SK-N-SH (cell line): Measurements from ENCODE around the gene LINGO3. TPM values are rescaled to one million over a fixed set of nuclear protein-coding genes. Genes with fewer than 3 reads are reported as not detected.

ENCODE experiments used
- CTCF ChIA-PET: fragments of 300-600, 350-600 bp; formaldehyde crosslinking; extraction: SDS; loops from one replicate; lab custom pipeline; 2021; lab: Yijun Ruan, JAX
- POLR2A ChIA-PET: fragments of 350-600 bp; sonication (Branson Sonifier 250); formaldehyde crosslinking; extraction: SDS; loops from one replicate; lab custom pipeline; 2020; ENCODE audit warnings: antibody characterized with exemption, inconsistent platforms; lab: Yijun Ruan, JAX
- DNase-seq: peaks from one replicate; pipeline ENCODE4 v3.0.0; 2012
- H2AFZ ChIP-seq: fragments of 200-600 bp; sonication (generic); 2 replicates; pipeline ENCODE4 v1.8.1; 2016; ENCODE audit warnings: antibody characterized with exemption, mild to moderate bottlenecking, low read depth
- H3F3A ChIP-seq: fragments of 200-600 bp; sonication (generic); replicated peaks from 2 replicates; pipeline ENCODE3; 2016; ENCODE audit warnings: antibody characterized with exemption, mild to moderate bottlenecking; ENCODE audit not compliant: insufficient read depth
- H3K27ac ChIP-seq, 2 experiments: fragments of 200-500 bp in 1 of 2; fragments of 200-600 bp in 1 of 2; sonication (Bioruptor generic) in 1 of 2; sonication (generic), shearing (Covaris generic) in 1 of 2; 2 replicates each; pipeline versions ENCODE4 v1.5.1 to v1.6.1; 2014 to 2016; ENCODE audit warnings: low read depth in 2 of 2, inconsistent platforms in 1 of 2, low read length in 1 of 2, mild to moderate bottlenecking in 1 of 2, mixed read lengths in 1 of 2
- H3K27me3 ChIP-seq: fragments of 200-600 bp; sonication (generic), shearing (Covaris generic); 2 replicates; pipeline ENCODE4 v1.6.1; 2016; ENCODE audit warnings: mixed run types; ENCODE audit not compliant: insufficient read depth
- H3K36me3 ChIP-seq, 2 experiments: fragments of 200-500 bp in 1 of 2; fragments of 200-600 bp in 1 of 2; sonication (Bioruptor generic) in 1 of 2; sonication (generic) in 1 of 2; replicated peaks in 1 of 2; 2 replicates each; pipeline versions ENCODE3 to v1.5.1; 2014 to 2016; ENCODE audit warnings: low read length in 1 of 2, mild to moderate bottlenecking in 1 of 2; ENCODE audit not compliant: insufficient read depth in 2 of 2, control insufficient read depth in 1 of 2
- H3K4me1 ChIP-seq, 2 experiments: fragments of 200-500 bp in 1 of 2; fragments of 200-600 bp in 1 of 2; sonication (Bioruptor generic) in 1 of 2; sonication (generic), shearing (Covaris generic) in 1 of 2; 2 replicates each; pipeline versions ENCODE4 v1.5.1 to v1.6.1; 2014 to 2016; ENCODE audit warnings: low read depth in 1 of 2, low read length in 1 of 2, mixed run types in 1 of 2; ENCODE audit not compliant: insufficient read depth in 2 of 2, control insufficient read depth in 1 of 2
- H3K4me2 ChIP-seq: fragments of 200-600 bp; sonication (generic), shearing (Covaris generic); 2 replicates; pipeline ENCODE4 v1.6.1; 2017; ENCODE audit warnings: mixed run types
- H3K4me3 ChIP-seq, 2 experiments: fragments of 200-500 bp in 1 of 2; fragments of 200-600 bp in 1 of 2; sonication (Bioruptor generic) in 1 of 2; sonication (generic), shearing (Covaris generic) in 1 of 2; 2 replicates each; pipeline versions ENCODE4 v1.5.1 to v1.8.1; 2014 to 2016; ENCODE audit warnings: low read depth in 2 of 2, inconsistent platforms in 1 of 2, low read length in 1 of 2, mild to moderate bottlenecking in 1 of 2, mixed read lengths in 1 of 2, moderate library complexity in 1 of 2
- H3K79me2 ChIP-seq: fragments of 200-600 bp; sonication (generic); 2 replicates; pipeline ENCODE4 v1.8.1; 2017; ENCODE audit warnings: mild to moderate bottlenecking; ENCODE audit not compliant: insufficient read depth
- H3K9ac ChIP-seq: fragments of 200-600 bp; sonication (generic); 2 replicates; pipeline ENCODE4 v1.6.1; 2017; ENCODE audit warnings: mixed run types
- H3K9me2 ChIP-seq: fragments of 200-600 bp; sonication (generic); 2 replicates; pipeline ENCODE4 v1.6.1; 2017; ENCODE audit warnings: mixed run types
- H3K9me3 ChIP-seq: fragments of 200-600 bp; sonication (generic); 2 replicates; pipeline ENCODE4 v1.6.1; 2017; ENCODE audit warnings: mixed run types, mild to moderate bottlenecking, moderate library complexity
- H4K20me1 ChIP-seq: fragments of 200-600 bp; sonication (generic); 2 replicates; pipeline ENCODE4 v1.6.1; 2017; ENCODE audit warnings: mild to moderate bottlenecking, mixed run types; ENCODE audit not compliant: insufficient read depth
- CHD2 ChIP-seq: fragments of 150-350 bp; IDR thresholded peaks from 2 replicates; pipeline ENCODE4 v1.6.1; 2018; ENCODE audit warnings: low read length; ENCODE audit not compliant: partially characterized antibody
- FOXM1 ChIP-seq: IDR thresholded peaks from 2 replicates; pipeline ENCODE4 v1.4.0; 2012; ENCODE audit warnings: low read depth, mild to moderate bottlenecking
- GABPA ChIP-seq: IDR thresholded peaks from 2 replicates; pipeline ENCODE4 v1.4.0; 2012; ENCODE audit warnings: low read depth, mild to moderate bottlenecking
- MEF2A ChIP-seq: IDR thresholded peaks from 2 replicates; pipeline ENCODE4 v1.4.0; 2012; ENCODE audit warnings: low read depth, borderline replicate concordance
- MXI1 ChIP-seq: IDR thresholded peaks from 2 replicates; pipeline ENCODE4 v1.6.1; 2012; ENCODE audit warnings: mild to moderate bottlenecking, low read depth, low read length, improper control_type of control experiment
- NFIC ChIP-seq: IDR thresholded peaks from 2 replicates; pipeline ENCODE4 v1.4.0; 2012; ENCODE audit warnings: borderline replicate concordance
- NRF1 ChIP-seq: IDR thresholded peaks from 2 replicates; pipeline ENCODE4 v1.6.1; 2012; ENCODE audit warnings: low read depth, mild to moderate bottlenecking, low read length
- POLR2AphosphoS5 ChIP-seq: IDR thresholded peaks from 2 replicates; pipeline ENCODE4 v1.6.1; 2012; ENCODE audit warnings: low read depth, low read length
- RFX5 ChIP-seq: IDR thresholded peaks from 2 replicates; pipeline ENCODE4 v1.6.1; 2012; ENCODE audit warnings: mild to moderate bottlenecking, improper control_type of control experiment, low read length
- RXRA ChIP-seq: IDR thresholded peaks from 2 replicates; pipeline ENCODE4 v1.4.0; 2012; ENCODE audit warnings: low read depth, mild to moderate bottlenecking, borderline replicate concordance
- SIN3A ChIP-seq: IDR thresholded peaks from 2 replicates; pipeline ENCODE4 v1.6.1; 2012; ENCODE audit warnings: low read depth, mild to moderate bottlenecking, low read length, moderate library complexity, borderline replicate concordance
- SMC3 ChIP-seq: IDR thresholded peaks from 2 replicates; pipeline ENCODE4 v1.6.1; 2012; ENCODE audit warnings: low read depth, low read length, improper control_type of control experiment
- TAF1 ChIP-seq: IDR thresholded peaks from 2 replicates; pipeline ENCODE4 v1.6.1; 2012; ENCODE audit warnings: low read depth, mild to moderate bottlenecking, low read length, moderate library complexity, borderline replicate concordance
- TCF12 ChIP-seq: IDR thresholded peaks from 2 replicates; pipeline ENCODE4 v1.4.0; 2012
- TEAD4 ChIP-seq: IDR thresholded peaks from 2 replicates; pipeline ENCODE4 v1.4.0; 2012; ENCODE audit warnings: mild to moderate bottlenecking, borderline replicate concordance; ENCODE audit not compliant: insufficient read depth
- YY1 ChIP-seq: IDR thresholded peaks from 2 replicates; pipeline ENCODE4 v1.4.0; 2012; ENCODE audit warnings: low read depth, mild to moderate bottlenecking
- WGBS: methylation state at CpG from one replicate; pipeline ENCODE4 v1.1.6; 2017; ENCODE audit warnings: low lambda C conversion rate; 5-methylcytosine and 5-hydroxymethylcytosine counted together
- polyA plus RNA-seq, 3 experiments: library from polyadenylated mRNA; depleted of rRNA; stranded (reverse); fragments of >200 nt; gene quantifications; 2 replicates each; pipeline ENCODE4 v1.2.3, GENCODE V29; 2012
- TF ChIP-seq, protein P1 (sequence below): IDR thresholded peaks from 2 replicates; pipeline ENCODE4 v1.4.0; 2012; ENCODE audit warnings: low read depth, borderline replicate concordance
- TF ChIP-seq, protein P2 (sequence below): IDR thresholded peaks from 2 replicates; pipeline ENCODE4; 2012
- TF ChIP-seq, protein P3 (sequence below): IDR thresholded peaks from 2 replicates; pipeline ENCODE4 v1.4.0; 2012; ENCODE audit warnings: low read depth
- TF ChIP-seq, protein P4 (sequence below): fragments of 150-350 bp; IDR thresholded peaks from 2 replicates; pipeline ENCODE4 v1.6.1; 2017; ENCODE audit warnings: antibody characterized with exemption, low read length, low read depth, borderline replicate concordance
- TF ChIP-seq, protein P5 (sequence below): IDR thresholded peaks from 2 replicates; pipeline ENCODE4 v1.4.0; 2012; ENCODE audit warnings: low read depth, borderline replicate concordance

The LINGO3 gene
- polyA plus RNA-seq, 1 of the 3 experiments (the other 2 are of a cell fraction), result not detected

DNA sequence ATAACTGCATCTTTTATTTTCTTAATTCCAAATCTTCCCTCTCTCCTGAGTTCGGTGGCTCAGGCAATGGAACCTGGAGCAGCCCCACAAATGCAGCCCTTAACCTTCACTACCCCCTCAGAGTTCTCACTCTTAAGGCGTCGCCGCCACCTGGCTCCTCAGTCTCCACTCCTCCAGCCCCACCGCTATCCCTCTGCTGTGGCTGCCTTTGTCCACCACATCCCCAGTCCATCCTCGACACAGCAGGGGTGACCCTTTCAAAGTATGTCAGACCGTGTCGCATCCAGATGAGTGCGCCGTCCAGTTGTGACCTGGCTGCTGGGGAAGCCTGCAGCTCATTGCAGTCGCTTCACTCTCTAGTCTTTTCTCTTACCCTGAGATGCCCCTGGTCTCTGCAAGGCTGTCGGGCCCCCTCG is 21.6 kb upstream of the LINGO3 start:
- DNase-seq, result no peak
- Histone ChIP-seq H3K4me3 (peak overlapping the region; percentile 76 to 91), H2AFZ (no peak overlapping the region), H3K79me2 (peaks cover 84% of the 10 kb centered on the region), H3K9me3 (no peaks in the 10 kb centered on the region), H3K4me1 (peaks cover 6 to 14% of the 10 kb centered on the region in 2 experiments; a peak in 2 of 4 replicates), H3K9me2 (no peaks in the 10 kb centered on the region), H3K36me3 (peaks cover 3 to 7% of the 10 kb centered on the region in 2 experiments), H3K9ac (peak overlapping the region; percentile 81), H3K27ac (no peak overlapping the region), H3K27me3 (no peaks in the 10 kb centered on the region), H3K4me2 (peak overlapping the region; percentile 92), H4K20me1 (peaks cover 19% of the 10 kb centered on the region; the same call in 1 of the 2 replicates), H3F3A (peaks cover 3% of the 10 kb centered on the region)
- no peak for TF ChIP-seq SMC3
- no peak for TF ChIP-seq RXRA
- TF ChIP-seq GABPA, result no peak
- TF ChIP-seq POLR2AphosphoS5, result no peak
- TF ChIP-seq, protein P1, sequence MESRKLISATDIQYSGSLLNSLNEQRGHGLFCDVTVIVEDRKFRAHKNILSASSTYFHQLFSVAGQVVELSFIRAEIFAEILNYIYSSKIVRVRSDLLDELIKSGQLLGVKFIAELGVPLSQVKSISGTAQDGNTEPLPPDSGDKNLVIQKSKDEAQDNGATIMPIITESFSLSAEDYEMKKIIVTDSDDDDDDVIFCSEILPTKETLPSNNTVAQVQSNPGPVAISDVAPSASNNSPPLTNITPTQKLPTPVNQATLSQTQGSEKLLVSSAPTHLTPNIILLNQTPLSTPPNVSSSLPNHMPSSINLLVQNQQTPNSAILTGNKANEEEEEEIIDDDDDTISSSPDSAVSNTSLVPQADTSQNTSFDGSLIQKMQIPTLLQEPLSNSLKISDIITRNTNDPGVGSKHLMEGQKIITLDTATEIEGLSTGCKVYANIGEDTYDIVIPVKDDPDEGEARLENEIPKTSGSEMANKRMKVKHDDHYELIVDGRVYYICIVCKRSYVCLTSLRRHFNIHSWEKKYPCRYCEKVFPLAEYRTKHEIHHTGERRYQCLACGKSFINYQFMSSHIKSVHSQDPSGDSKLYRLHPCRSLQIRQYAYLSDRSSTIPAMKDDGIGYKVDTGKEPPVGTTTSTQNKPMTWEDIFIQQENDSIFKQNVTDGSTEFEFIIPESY, result no peak
- TF ChIP-seq TAF1, result no peak
- TF ChIP-seq RFX5, result no peak
- no peak for TF ChIP-seq CHD2
- no peak for TF ChIP-seq MEF2A
- no peak for TF ChIP-seq MXI1
- TF ChIP-seq NFIC, result no peak
- TF ChIP-seq NRF1, result no peak
- TF ChIP-seq, protein P2, sequence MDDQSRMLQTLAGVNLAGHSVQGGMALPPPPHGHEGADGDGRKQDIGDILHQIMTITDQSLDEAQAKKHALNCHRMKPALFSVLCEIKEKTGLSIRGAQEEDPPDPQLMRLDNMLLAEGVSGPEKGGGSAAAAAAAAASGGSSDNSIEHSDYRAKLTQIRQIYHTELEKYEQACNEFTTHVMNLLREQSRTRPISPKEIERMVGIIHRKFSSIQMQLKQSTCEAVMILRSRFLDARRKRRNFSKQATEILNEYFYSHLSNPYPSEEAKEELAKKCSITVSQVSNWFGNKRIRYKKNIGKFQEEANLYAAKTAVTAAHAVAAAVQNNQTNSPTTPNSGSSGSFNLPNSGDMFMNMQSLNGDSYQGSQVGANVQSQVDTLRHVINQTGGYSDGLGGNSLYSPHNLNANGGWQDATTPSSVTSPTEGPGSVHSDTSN, result no peak
- WGBS, result 83% methylated on average over 13 of the region's 13 CpGs
- POLR2A ChIA-PET, result no interaction called here
- CTCF ChIA-PET, result interaction anchor here (3.4 kb wide), 1 partner anchor 55 kb away, joined by 20 read pairs; no protein-coding TSS in a partner anchor

DNA sequence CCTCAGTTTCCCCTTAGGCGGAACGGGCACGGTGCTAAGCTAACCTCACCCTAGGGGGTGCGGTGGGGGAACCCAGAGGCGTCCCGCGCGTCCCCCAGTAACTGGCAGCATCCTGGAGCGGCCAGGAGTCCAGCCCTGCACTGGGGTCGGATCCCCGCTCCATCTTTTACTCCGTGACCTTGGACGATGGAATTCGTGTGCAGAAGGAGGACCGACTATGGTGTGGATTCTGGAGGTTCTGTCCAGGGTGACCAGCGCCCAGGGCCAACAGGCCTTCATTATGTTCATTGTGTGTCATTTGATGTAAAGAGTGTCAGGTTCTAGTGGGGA is 21.2 kb upstream of the LINGO3 start:
- CTCF ChIA-PET, result interaction anchor here (3.4 to 5.2 kb wide), 2 partner anchors 13 to 55 kb away, joined by 20 to 51 read pairs; no protein-coding TSS in a partner anchor
- H3K4me3 ChIP-seq, result peak overlapping the region; percentile 76 to 91
- peaks cover 19% of the 10 kb centered on the region; the same call in 1 of the 2 replicates for H4K20me1 ChIP-seq
- peak overlapping the region; percentile 67 to 84; a peak in 1 of 4 replicates for H3K27ac ChIP-seq
- H3F3A ChIP-seq, result no peaks in the 10 kb centered on the region
- TF ChIP-seq, protein P3, sequence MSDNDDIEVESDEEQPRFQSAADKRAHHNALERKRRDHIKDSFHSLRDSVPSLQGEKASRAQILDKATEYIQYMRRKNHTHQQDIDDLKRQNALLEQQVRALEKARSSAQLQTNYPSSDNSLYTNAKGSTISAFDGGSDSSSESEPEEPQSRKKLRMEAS, result no peak
- no peak for TF ChIP-seq SIN3A
- no peak for TF ChIP-seq POLR2AphosphoS5
- TF ChIP-seq NRF1, result no peak
- TF ChIP-seq, protein P4, sequence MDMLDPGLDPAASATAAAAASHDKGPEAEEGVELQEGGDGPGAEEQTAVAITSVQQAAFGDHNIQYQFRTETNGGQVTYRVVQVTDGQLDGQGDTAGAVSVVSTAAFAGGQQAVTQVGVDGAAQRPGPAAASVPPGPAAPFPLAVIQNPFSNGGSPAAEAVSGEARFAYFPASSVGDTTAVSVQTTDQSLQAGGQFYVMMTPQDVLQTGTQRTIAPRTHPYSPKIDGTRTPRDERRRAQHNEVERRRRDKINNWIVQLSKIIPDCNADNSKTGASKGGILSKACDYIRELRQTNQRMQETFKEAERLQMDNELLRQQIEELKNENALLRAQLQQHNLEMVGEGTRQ, result no peak
- no peak for TF ChIP-seq TEAD4
- TF ChIP-seq FOXM1, result no peak
- no peak for TF ChIP-seq SMC3
- no peak for TF ChIP-seq TCF12
- no peak for TF ChIP-seq MEF2A
- TF ChIP-seq YY1, result no peak
- TF ChIP-seq, protein P5, sequence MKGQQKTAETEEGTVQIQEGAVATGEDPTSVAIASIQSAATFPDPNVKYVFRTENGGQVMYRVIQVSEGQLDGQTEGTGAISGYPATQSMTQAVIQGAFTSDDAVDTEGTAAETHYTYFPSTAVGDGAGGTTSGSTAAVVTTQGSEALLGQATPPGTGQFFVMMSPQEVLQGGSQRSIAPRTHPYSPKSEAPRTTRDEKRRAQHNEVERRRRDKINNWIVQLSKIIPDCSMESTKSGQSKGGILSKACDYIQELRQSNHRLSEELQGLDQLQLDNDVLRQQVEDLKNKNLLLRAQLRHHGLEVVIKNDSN, result no peak
- H3K36me3 ChIP-seq, result peaks cover 3 to 10% of the 10 kb centered on the region in 2 experiments
- POLR2A ChIA-PET, result no interaction called here
- H3K9me3 ChIP-seq, result no peaks in the 10 kb centered on the region
- H3K27me3 ChIP-seq, result no peaks in the 10 kb centered on the region
- H3K4me1 ChIP-seq, result peaks cover 6 to 14% of the 10 kb centered on the region in 2 experiments; a peak in 2 of 4 replicates
- peak overlapping the region; percentile 92 for H3K4me2 ChIP-seq
- 0 out of 2 replicates have a peak overlapping the region, but pooled peaks have one; percentile 67 for H2AFZ ChIP-seq
- H3K9ac ChIP-seq, result peak overlapping the region; percentile 81
- peaks cover 81% of the 10 kb centered on the region for H3K79me2 ChIP-seq
- no peaks in the 10 kb centered on the region for H3K9me2 ChIP-seq
- peak; percentile 59 for DNase-seq
- WGBS, result 5% methylated on average over 3 of the region's 16 CpGs
